ENCODE results near the gene LMF1.

LMF1 gene

GRCh38 chr16:996681-997080 is 25.9 kb upstream of the LMF1 start:
- H3K4me3 ChIP-seq (ENCODE audit: low read depth, low read length) = no peak overlapping the region
- no peak for TF ChIP-seq CTCF (IDR thresholded peaks at IDR 0.05; ENCODE audit: borderline replicate concordance, insufficient read depth, low read depth, low read length)

- TF ChIP-seq CTCF (IDR thresholded peaks at IDR 0.05; ENCODE audit: borderline replicate concordance, insufficient read depth, low read depth, low read length) = no peak
- H3K4me3 ChIP-seq (ENCODE audit: low read depth, low read length) = no peak overlapping the region
Observed at GRCh38 chr16:995783-996182, 25.0 kb upstream of the LMF1 start.

- no peak for TF ChIP-seq CTCF (IDR thresholded peaks at IDR 0.05; ENCODE audit: borderline replicate concordance, insufficient read depth, low read depth, low read length)
- no peak overlapping the region for H3K4me3 ChIP-seq (ENCODE audit: low read depth, low read length)
Observed at GRCh38 chr16:995087-995486, 24.3 kb upstream of the LMF1 start.

GRCh38 chr16:993731-994130 is 22.9 kb upstream of the LMF1 start:
- no peak overlapping the region for H3K4me3 ChIP-seq (ENCODE audit: low read depth, low read length)
- TF ChIP-seq CTCF (IDR thresholded peaks at IDR 0.05; ENCODE audit: borderline replicate concordance, insufficient read depth, low read depth, low read length) = no peak

GRCh38 chr16:991773-992172 is 21.0 kb upstream of the LMF1 start:
- TF ChIP-seq CTCF (IDR thresholded peaks at IDR 0.05; ENCODE audit: borderline replicate concordance, insufficient read depth, low read depth, low read length) = no peak
- H3K4me3 ChIP-seq (ENCODE audit: low read depth, low read length) = no peak overlapping the region

- no peak for TF ChIP-seq CTCF (IDR thresholded peaks at IDR 0.05; ENCODE audit: borderline replicate concordance, insufficient read depth, low read depth, low read length)
- no peak overlapping the region for H3K4me3 ChIP-seq (ENCODE audit: low read depth, low read length)
Observed at GRCh38 chr16:991345-991744, 20.6 kb upstream of the LMF1 start.

- TF ChIP-seq CTCF (IDR thresholded peaks at IDR 0.05; ENCODE audit: borderline replicate concordance, insufficient read depth, low read depth, low read length) = no peak
Observed at GRCh38 chr16:990516-991291, 19.9 kb upstream of the LMF1 start.

More at GRCh38 chr16:990516-991291, 19.9 kb upstream of the LMF1 start:
- no peak overlapping the region for H3K4me3 ChIP-seq (ENCODE audit: low read depth, low read length)

Measured in GM12875 (cell line).